ENCODE data around the gene TRMT2A. TPM values are rescaled to one million over a fixed set of nuclear protein-coding genes. Genes with fewer than 3 reads are reported as not detected.

The TRMT2A gene
- total RNA-seq, 1 experiment from 2014 or later, result 66.7 TPM

GRCh38 chr22:20154602-20155187 is 37.7 kb upstream of the TRMT2A start:
- Histone ChIP-seq H3K36me3 (ENCODE audit: control insufficient read depth, insufficient read depth, low read length) (no peaks in the 10 kb centered on the region), H3K4me3 (ENCODE audit: low read depth in 2 of 2, low read length in 2 of 2) (peak overlapping the region in 1 of 2 experiments; percentile 25; a peak in 1 of 4 replicates), H3K27ac (ENCODE audit: low read length) (no peak overlapping the region), H3K27me3 (ENCODE audit: control insufficient read depth, insufficient read depth, low read length) (no peaks in the 10 kb centered on the region), H3K9me3 (ENCODE audit: control insufficient read depth, insufficient read depth, low read depth, low read length) (no peaks in the 10 kb centered on the region), H3K4me1 (ENCODE audit: control insufficient read depth, insufficient read depth, low read length) (no peaks in the 10 kb centered on the region)
- TF ChIP-seq CTCF (IDR thresholded peaks at IDR 0.05), result peak; percentile 21; the same call in 1 of the 2 replicates
- no peak for TF ChIP-seq TCF7L2 (IDR thresholded peaks at IDR 0.05; ENCODE audit: low read depth, low read length)
- CTCF ChIA-PET, result no interaction called here
- no TSS peak for BruUV-seq (replicated peaks)
- in situ Hi-C loops (cut with HindIII; ENCODE audit: low pct_unique_long_range_greater_than_20kb, low sequenced_read_pairs) (no loop called here), intact Hi-C loops (cut with micrococcal nuclease; ENCODE audit: unreplicated experiment) (no loop called here)
- ATAC-seq (no peak), DNase-seq (ENCODE audit: low read depth, low spot score) (no peak)
- POLR2A ChIA-PET, result no interaction called here

- DNase-seq (ENCODE audit: low read depth, low spot score) (no peak), ATAC-seq (no peak)
- in situ Hi-C loops (cut with HindIII; ENCODE audit: low pct_unique_long_range_greater_than_20kb, low sequenced_read_pairs) (no loop called here), intact Hi-C loops (cut with micrococcal nuclease; ENCODE audit: unreplicated experiment) (no loop called here)
- H3K36me3 ChIP-seq (ENCODE audit: control insufficient read depth, insufficient read depth, low read length), result no peaks in the 10 kb centered on the region
- BruUV-seq (replicated peaks), result no TSS peak
- POLR2A ChIA-PET, result no interaction called here
- H3K27ac ChIP-seq (ENCODE audit: low read length), result no peak overlapping the region
- H3K4me3 ChIP-seq (ENCODE audit: low read depth in 2 of 2, low read length in 2 of 2), result no peak overlapping the region
- no peak for TF ChIP-seq POLR2AphosphoS5 (IDR thresholded peaks at IDR 0.05; ENCODE audit: low read depth, low read length)
- no peak for TF ChIP-seq SIN3A (IDR thresholded peaks at IDR 0.05; ENCODE audit: borderline replicate concordance, insufficient read depth, low read depth, low read length)
- TF ChIP-seq, protein P1, sequence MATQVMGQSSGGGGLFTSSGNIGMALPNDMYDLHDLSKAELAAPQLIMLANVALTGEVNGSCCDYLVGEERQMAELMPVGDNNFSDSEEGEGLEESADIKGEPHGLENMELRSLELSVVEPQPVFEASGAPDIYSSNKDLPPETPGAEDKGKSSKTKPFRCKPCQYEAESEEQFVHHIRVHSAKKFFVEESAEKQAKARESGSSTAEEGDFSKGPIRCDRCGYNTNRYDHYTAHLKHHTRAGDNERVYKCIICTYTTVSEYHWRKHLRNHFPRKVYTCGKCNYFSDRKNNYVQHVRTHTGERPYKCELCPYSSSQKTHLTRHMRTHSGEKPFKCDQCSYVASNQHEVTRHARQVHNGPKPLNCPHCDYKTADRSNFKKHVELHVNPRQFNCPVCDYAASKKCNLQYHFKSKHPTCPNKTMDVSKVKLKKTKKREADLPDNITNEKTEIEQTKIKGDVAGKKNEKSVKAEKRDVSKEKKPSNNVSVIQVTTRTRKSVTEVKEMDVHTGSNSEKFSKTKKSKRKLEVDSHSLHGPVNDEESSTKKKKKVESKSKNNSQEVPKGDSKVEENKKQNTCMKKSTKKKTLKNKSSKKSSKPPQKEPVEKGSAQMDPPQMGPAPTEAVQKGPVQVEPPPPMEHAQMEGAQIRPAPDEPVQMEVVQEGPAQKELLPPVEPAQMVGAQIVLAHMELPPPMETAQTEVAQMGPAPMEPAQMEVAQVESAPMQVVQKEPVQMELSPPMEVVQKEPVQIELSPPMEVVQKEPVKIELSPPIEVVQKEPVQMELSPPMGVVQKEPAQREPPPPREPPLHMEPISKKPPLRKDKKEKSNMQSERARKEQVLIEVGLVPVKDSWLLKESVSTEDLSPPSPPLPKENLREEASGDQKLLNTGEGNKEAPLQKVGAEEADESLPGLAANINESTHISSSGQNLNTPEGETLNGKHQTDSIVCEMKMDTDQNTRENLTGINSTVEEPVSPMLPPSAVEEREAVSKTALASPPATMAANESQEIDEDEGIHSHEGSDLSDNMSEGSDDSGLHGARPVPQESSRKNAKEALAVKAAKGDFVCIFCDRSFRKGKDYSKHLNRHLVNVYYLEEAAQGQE (IDR thresholded peaks at IDR 0.05; ENCODE audit: insufficient read depth in 1 of 2, low read depth in 2 of 2, low read length in 1 of 2), result no peak
- no peak for TF ChIP-seq CTCF (IDR thresholded peaks at IDR 0.05)
- TF ChIP-seq TCF7L2 (IDR thresholded peaks at IDR 0.05; ENCODE audit: low read depth, low read length), result no peak
- no peaks in the 10 kb centered on the region for H3K4me1 ChIP-seq (ENCODE audit: control insufficient read depth, insufficient read depth, low read length)
- H3K9me3 ChIP-seq (ENCODE audit: control insufficient read depth, insufficient read depth, low read depth, low read length), result no peaks in the 10 kb centered on the region
- H3K27me3 ChIP-seq (ENCODE audit: control insufficient read depth, insufficient read depth, low read length), result no peaks in the 10 kb centered on the region
- CTCF ChIA-PET, result no interaction called here
Observed at GRCh38 chr22:20153945-20154344, 36.9 kb upstream of the TRMT2A start.

Data from Panc1 (cell line).